NCI-H187 treated with DMSO at 0.1 percent for 48 hours (cell line): ENCODE data around the gene SLC48A1.
"Not testable (repeated sequence)": the region's sequence is repeated elsewhere in the genome, so short reads cannot be mapped to it uniquely, and the experiment has no call there.

Experiments used
- DNase-seq: peaks from one replicate; lab custom pipeline; 2025; lab: John Stamatoyannopoulos, UW

Gene SLC48A1

GRCh38 chr12:47791351-47791746, 18.3 kb downstream of the SLC48A1 start:
- no peak for DNase-seq

GRCh38 chr12:47791874-47792273, 18.8 kb downstream of the SLC48A1 start:
- DNase-seq, result no peak

- no peak for DNase-seq
Observed at GRCh38 chr12:47793015-47793681, 20.1 kb downstream of the SLC48A1 start.

- DNase-seq, result no peak
Observed at GRCh38 chr12:47794679-47795078, 21.6 kb downstream of the SLC48A1 start.

- DNase-seq, result no peak
Observed at GRCh38 chr12:47795121-47795813, 22.2 kb downstream of the SLC48A1 start.

GRCh38 chr12:47795814-47796411, 22.9 kb downstream of the SLC48A1 start:
- DNase-seq, result no peak

GRCh38 chr12:47797441-47797840, 24.4 kb downstream of the SLC48A1 start:
- no peak for DNase-seq

- DNase-seq, result no peak
Observed at GRCh38 chr12:47798382-47798948, 25.4 kb downstream of the SLC48A1 start.

- DNase-seq, result no peak
Observed at GRCh38 chr12:47799357-47799955, 26.4 kb downstream of the SLC48A1 start.

- DNase-seq, result no peak
Observed at GRCh38 chr12:47800582-47800981, 27.5 kb downstream of the SLC48A1 start.

- DNase-seq, result no peak
Observed at GRCh38 chr12:47801170-47801903, 28.3 kb downstream of the SLC48A1 start.

GRCh38 chr12:47801904-47802246, 28.8 kb downstream of the SLC48A1 start:
- DNase-seq, result no peak

GRCh38 chr12:47802312-47802711, 29.3 kb downstream of the SLC48A1 start:
- no peak for DNase-seq

- DNase-seq, result no peak
Observed at GRCh38 chr12:47803191-47803875, 30.3 kb downstream of the SLC48A1 start.

GRCh38 chr12:47804171-47804570, 31.1 kb downstream of the SLC48A1 start:
- no peak for DNase-seq

GRCh38 chr12:47805417-47805816, 32.4 kb downstream of the SLC48A1 start:
- no peak for DNase-seq

- DNase-seq, result no peak
Observed at GRCh38 chr12:47807338-47807737, 34.3 kb downstream of the SLC48A1 start.

GRCh38 chr12:47808050-47808449, 35.0 kb downstream of the SLC48A1 start:
- DNase-seq, result no peak

- DNase-seq, result no peak
Observed at GRCh38 chr12:47808574-47809365, 35.7 kb downstream of the SLC48A1 start.

- not testable (repeated sequence) for DNase-seq
Observed at GRCh38 chr12:47809518-47809917, 36.5 kb downstream of the SLC48A1 start.

GRCh38 chr12:47811072-47811396, 38.0 kb downstream of the SLC48A1 start:
- no peak for DNase-seq
